ENCODE data around the gene CYGB. TPM values are rescaled to one million over a fixed set of nuclear protein-coding genes. Genes with fewer than 3 reads are reported as not detected.

Gene CYGB
- polyA plus RNA-seq, 1 donor (not counting 4 experiments of a cell fraction or from before 2014, with no cell fraction given), result 10.3 TPM

DNA sequence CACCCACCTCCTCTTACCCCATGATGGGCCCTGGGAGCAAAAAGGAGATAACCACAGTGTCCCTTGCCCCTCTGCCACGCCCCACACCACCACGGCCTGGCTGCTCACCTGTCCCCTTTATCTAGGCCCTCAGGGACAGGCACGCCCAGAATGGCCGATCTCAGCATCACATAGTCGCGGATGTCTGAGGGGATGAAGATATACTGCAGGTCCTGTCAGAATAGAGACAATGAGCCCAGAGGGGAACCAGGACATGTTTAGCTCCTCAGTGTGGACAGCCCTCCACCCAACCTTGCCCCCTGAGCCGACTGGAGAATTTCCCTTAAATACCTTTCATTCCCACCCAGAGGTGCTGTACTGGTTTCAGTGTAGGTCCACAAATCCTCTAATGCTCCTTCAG, 32.9 kb upstream of the CYGB start:
- Histone ChIP-seq H3K4me2 (ENCODE audit: control insufficient read depth, extremely low read depth, insufficient read depth, low read depth, low read length) (no peak overlapping the region), H3K9me3 (ENCODE audit: control insufficient read depth, low read depth, low read length) (no peaks in the 10 kb centered on the region), H3K9ac (ENCODE audit: control insufficient read depth, extremely low read depth, insufficient read depth, low read length) (no peak overlapping the region), H3K79me2 (ENCODE audit: control insufficient read depth, insufficient read depth, low read length) (peaks cover 2% of the 10 kb centered on the region), H3K4me1 (ENCODE audit: control insufficient read depth, extremely low read depth, insufficient read depth, low read length) (peaks cover 5% of the 10 kb centered on the region), H3K27me3 (ENCODE audit: control insufficient read depth, extremely low read depth, insufficient read depth, low read length) (no peaks in the 10 kb centered on the region), H3K36me3 (ENCODE audit: control insufficient read depth in 2 of 2, extremely low read depth in 1 of 2, insufficient read depth in 2 of 2, low read length in 2 of 2) (peaks cover 17 to 23% of the 10 kb centered on the region in 2 experiments), H3K4me3 (ENCODE audit: control insufficient read depth in 2 of 3, extremely low read depth in 1 of 3, insufficient read depth in 2 of 3, low read depth in 1 of 3, low read length in 3 of 3) (no peak overlapping the region), H3K9me1 (ENCODE audit: control insufficient read depth, extremely low read depth, insufficient read depth, low read length) (peaks cover 4% of the 10 kb centered on the region), H2AFZ (ENCODE audit: control insufficient read depth, low read length) (no peak overlapping the region), H3K27ac (ENCODE audit: control insufficient read depth, insufficient read depth, low read length) (no peak overlapping the region), H4K20me1 (ENCODE audit: control insufficient read depth, extremely low read depth, insufficient read depth, low read length) (peaks cover 13% of the 10 kb centered on the region)
- FAIRE-seq (no peak), DNase-seq (ENCODE audit: low read depth, low spot score) (no peak)
- TF ChIP-seq, protein P1, sequence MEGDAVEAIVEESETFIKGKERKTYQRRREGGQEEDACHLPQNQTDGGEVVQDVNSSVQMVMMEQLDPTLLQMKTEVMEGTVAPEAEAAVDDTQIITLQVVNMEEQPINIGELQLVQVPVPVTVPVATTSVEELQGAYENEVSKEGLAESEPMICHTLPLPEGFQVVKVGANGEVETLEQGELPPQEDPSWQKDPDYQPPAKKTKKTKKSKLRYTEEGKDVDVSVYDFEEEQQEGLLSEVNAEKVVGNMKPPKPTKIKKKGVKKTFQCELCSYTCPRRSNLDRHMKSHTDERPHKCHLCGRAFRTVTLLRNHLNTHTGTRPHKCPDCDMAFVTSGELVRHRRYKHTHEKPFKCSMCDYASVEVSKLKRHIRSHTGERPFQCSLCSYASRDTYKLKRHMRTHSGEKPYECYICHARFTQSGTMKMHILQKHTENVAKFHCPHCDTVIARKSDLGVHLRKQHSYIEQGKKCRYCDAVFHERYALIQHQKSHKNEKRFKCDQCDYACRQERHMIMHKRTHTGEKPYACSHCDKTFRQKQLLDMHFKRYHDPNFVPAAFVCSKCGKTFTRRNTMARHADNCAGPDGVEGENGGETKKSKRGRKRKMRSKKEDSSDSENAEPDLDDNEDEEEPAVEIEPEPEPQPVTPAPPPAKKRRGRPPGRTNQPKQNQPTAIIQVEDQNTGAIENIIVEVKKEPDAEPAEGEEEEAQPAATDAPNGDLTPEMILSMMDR (optimal IDR thresholded peaks at IDR 0.05 in 1 of 3, IDR thresholded peaks at IDR 0.05 in 1 of 3, conservative IDR thresholded peaks at IDR 0.05 in 1 of 3; ENCODE audit: extremely low read depth in 1 of 3, insufficient read depth in 2 of 3, low read length in 3 of 3), result no peak
- TF ChIP-seq EZH2 (IDR thresholded peaks at IDR 0.05; ENCODE audit: low read length), result no peak
- dilution Hi-C loops (cut with MboI; ENCODE audit: extremely low pct_ligation_motif_present, low sequenced_read_pairs), result no loop called here

DNA sequence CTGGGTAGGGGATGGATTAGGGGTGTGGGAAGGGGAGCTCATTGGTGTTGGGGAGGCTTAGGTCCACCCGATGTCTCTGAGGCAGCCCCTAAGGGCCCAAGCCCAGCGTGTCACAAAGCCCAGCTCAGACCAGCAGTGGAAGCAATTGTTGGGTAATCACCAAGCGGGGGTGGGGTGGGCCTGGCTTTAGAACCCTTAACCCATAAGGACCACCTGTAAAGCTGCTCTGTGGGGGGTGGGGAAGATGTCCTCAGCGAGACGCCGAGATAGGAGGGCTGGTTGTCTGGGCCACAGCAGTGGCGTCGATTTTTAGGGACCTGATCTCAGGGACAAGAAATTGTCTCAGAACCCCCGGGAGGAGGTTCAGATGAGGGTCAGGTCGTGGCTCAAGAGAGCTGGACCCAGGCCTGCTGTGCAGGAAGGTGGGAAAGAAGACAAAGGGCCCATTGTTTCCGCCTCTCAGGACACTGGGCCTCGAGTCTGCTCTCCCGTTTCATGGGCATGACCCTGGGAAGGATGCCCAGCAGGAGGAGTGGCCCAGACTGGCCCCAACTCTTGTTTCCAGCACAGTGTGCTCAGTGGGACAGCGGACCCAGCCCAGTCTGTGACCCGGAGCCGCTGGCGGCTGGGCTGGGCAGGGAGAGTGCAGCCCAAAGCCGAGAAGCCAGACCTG, 32.2 kb upstream of the CYGB start:
- dilution Hi-C loops (cut with MboI; ENCODE audit: extremely low pct_ligation_motif_present, low sequenced_read_pairs), result no loop called here
- Histone ChIP-seq H3K36me3 (ENCODE audit: control insufficient read depth in 2 of 2, extremely low read depth in 1 of 2, insufficient read depth in 2 of 2, low read length in 2 of 2) (peaks cover 14 to 26% of the 10 kb centered on the region in 2 experiments), H3K9me3 (ENCODE audit: control insufficient read depth, low read depth, low read length) (no peaks in the 10 kb centered on the region), H3K4me3 (ENCODE audit: control insufficient read depth in 2 of 3, extremely low read depth in 1 of 3, insufficient read depth in 2 of 3, low read depth in 1 of 3, low read length in 3 of 3) (no peak overlapping the region), H4K20me1 (ENCODE audit: control insufficient read depth, extremely low read depth, insufficient read depth, low read length) (peaks cover 13% of the 10 kb centered on the region), H3K9me1 (ENCODE audit: control insufficient read depth, extremely low read depth, insufficient read depth, low read length) (peaks cover 4% of the 10 kb centered on the region), H3K4me2 (ENCODE audit: control insufficient read depth, extremely low read depth, insufficient read depth, low read depth, low read length) (no peak overlapping the region), H2AFZ (ENCODE audit: control insufficient read depth, low read length) (no peak overlapping the region), H3K9ac (ENCODE audit: control insufficient read depth, extremely low read depth, insufficient read depth, low read length) (no peak overlapping the region), H3K4me1 (ENCODE audit: control insufficient read depth, extremely low read depth, insufficient read depth, low read length) (peaks cover 8% of the 10 kb centered on the region), H3K27me3 (ENCODE audit: control insufficient read depth, extremely low read depth, insufficient read depth, low read length) (no peaks in the 10 kb centered on the region), H3K79me2 (ENCODE audit: control insufficient read depth, insufficient read depth, low read length) (peaks cover 2% of the 10 kb centered on the region), H3K27ac (ENCODE audit: control insufficient read depth, insufficient read depth, low read length) (no peak overlapping the region)
- TF ChIP-seq EZH2 (IDR thresholded peaks at IDR 0.05; ENCODE audit: low read length), result no peak
- TF ChIP-seq, protein P1 (optimal IDR thresholded peaks at IDR 0.05 in 1 of 3, IDR thresholded peaks at IDR 0.05 in 1 of 3, conservative IDR thresholded peaks at IDR 0.05 in 1 of 3; ENCODE audit: extremely low read depth in 1 of 3, insufficient read depth in 2 of 3, low read length in 3 of 3), result no peak
- DNase-seq (ENCODE audit: low read depth, low spot score) (no peak), FAIRE-seq (no peak)
